PC-9 (cell line): ENCODE results near the gene PLXNC1. TPM values are rescaled to one million over a fixed set of nuclear protein-coding genes. Genes with fewer than 3 reads are reported as not detected.

Experiments used
- BruUV-seq: library from RNA; stranded (reverse); fragments of 400-500 nt; replicated peaks from 2 replicates; lab custom pipeline; 2021; lab: Mats Ljungman, UMichigan
- CTCF ChIA-PET: fragments of 300-600 bp; sonication (Branson Sonifier 250); formaldehyde crosslinking; loops from one replicate; lab custom pipeline; 2022; ENCODE audit warnings: antibody characterized with exemption; lab: Charles Lee
- POLR2A ChIA-PET: fragments of 300-600 bp; sonication (Branson Sonifier 250); formaldehyde crosslinking; loops from one replicate; lab custom pipeline; 2022; ENCODE audit warnings: antibody characterized with exemption; ENCODE audit not compliant: unreplicated experiment; lab: Charles Lee
- DNase-seq, 2 experiments: peaks; one replicate each; pipeline versions ENCODE4 v3.0.0 to v3.0.0-alpha.2; 2015 to 2022; ENCODE audit warnings: mixed read lengths in 1 of 2
- H2AFZ ChIP-seq: fragments of 200-600 bp; sonication (generic); 2 replicates; pipeline ENCODE4 v1.8.1; 2017; ENCODE audit warnings: antibody characterized with exemption
- H3F3A ChIP-seq: fragments of 200-600 bp; sonication (generic); 2 replicates; pipeline ENCODE4 v1.8.1; 2017; ENCODE audit warnings: antibody characterized with exemption, mild to moderate bottlenecking, low read depth; ENCODE audit not compliant: insufficient read depth
- H3K27ac ChIP-seq: fragments of 200-600 bp; sonication (generic); 2 replicates; pipeline ENCODE4 v1.6.1; 2016; ENCODE audit warnings: mixed run types
- H3K27me3 ChIP-seq: fragments of 200-600 bp; sonication (generic); 2 replicates; pipeline ENCODE4 v1.6.1; 2016; ENCODE audit warnings: low read depth, mixed run types; ENCODE audit not compliant: insufficient read depth
- H3K36me3 ChIP-seq: fragments of 200-600 bp; sonication (generic); 2 replicates; pipeline ENCODE4 v1.6.1; 2016; ENCODE audit warnings: low read depth, mixed run types
- H3K4me1 ChIP-seq: fragments of 200-600 bp; sonication (generic); replicated peaks from 2 replicates; pipeline ENCODE4 v1.6.1; 2016; ENCODE audit warnings: mixed run types; ENCODE audit not compliant: insufficient read depth
- H3K4me2 ChIP-seq: fragments of 200-600 bp; sonication (generic); 2 replicates; pipeline ENCODE4 v1.6.1; 2017; ENCODE audit warnings: mixed run types
- H3K4me3 ChIP-seq: fragments of 200-600 bp; sonication (generic); 2 replicates; pipeline ENCODE4 v1.6.1; 2016; ENCODE audit warnings: mixed run types
- H3K79me2 ChIP-seq: fragments of 200-600 bp; sonication (generic); 2 replicates; pipeline ENCODE4 v1.6.1; 2017; ENCODE audit warnings: low read depth, mixed run types
- H3K9me2 ChIP-seq: fragments of 200-600 bp; sonication (generic); 2 replicates; pipeline ENCODE4 v1.8.1; 2017; ENCODE audit warnings: mild to moderate bottlenecking; ENCODE audit not compliant: insufficient read depth
- H3K9me3 ChIP-seq: fragments of 200-600 bp; sonication (generic); 2 replicates; pipeline ENCODE4 v1.8.1; 2016; ENCODE audit warnings: low read depth; ENCODE audit not compliant: insufficient read depth
- H4K20me1 ChIP-seq: fragments of 200-600 bp; sonication (generic); 2 replicates; pipeline ENCODE4 v1.8.1; 2017; ENCODE audit not compliant: insufficient read depth
- EZH2 ChIP-seq: fragments of 200-600 bp; sonication (generic); IDR thresholded peaks from 2 replicates; pipeline ENCODE4 v1.8.0; 2017; ENCODE audit warnings: antibody characterized with exemption, low read depth
- intact Hi-C: fragments of 100-400 bp; cut with micrococcal nuclease; formaldehyde crosslinking; loops from one replicate; pipeline ENCODE4 v1.10.0; 2022; ENCODE audit not compliant: unreplicated experiment
- total RNA-seq: library from RNA; stranded (reverse); gene quantifications from 2 replicates; pipeline ENCODE4 v1.2.3, GENCODE V29; 2021
- TF ChIP-seq, protein P1 (sequence below): fragments of 200-600 bp; sonication (generic); conservative IDR thresholded peaks from 2 replicates; pipeline ENCODE4 v1.6.1; 2017; ENCODE audit warnings: mixed run types, antibody characterized with exemption, mild to moderate bottlenecking, moderate library complexity

Gene PLXNC1
- total RNA-seq, 1 experiment from 2014 or later, result 2.3 TPM

DNA sequence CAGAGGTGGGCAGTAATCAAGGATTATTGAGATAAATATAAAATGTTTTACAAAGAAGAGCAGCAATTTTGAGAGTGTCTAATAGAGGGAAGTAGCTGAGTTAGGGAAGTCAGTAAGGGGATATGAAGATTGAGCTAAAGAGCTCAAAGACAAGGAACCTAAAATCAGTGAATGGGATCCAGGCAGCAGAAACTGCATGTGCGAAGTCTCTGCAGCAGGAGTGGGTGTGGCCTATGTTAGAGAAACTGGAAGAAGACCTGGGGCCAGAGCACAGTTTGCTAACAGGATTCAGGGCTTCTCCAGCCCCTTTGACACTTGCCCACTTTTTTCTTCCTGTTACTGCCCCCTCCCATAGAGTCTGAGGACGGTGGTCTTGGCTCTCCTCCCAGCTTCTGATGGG, 36.3 kb upstream of the PLXNC1 start:
- Histone ChIP-seq H3K4me2 (no peak overlapping the region), H3K79me2 (no peaks in the 10 kb centered on the region), H3K36me3 (no peaks in the 10 kb centered on the region), H3K9me2 (no peaks in the 10 kb centered on the region), H3K4me1 (no peaks in the 10 kb centered on the region), H3K27ac (no peak overlapping the region), H3K9me3 (no peaks in the 10 kb centered on the region), H2AFZ (no peak overlapping the region), H3K27me3 (no peaks in the 10 kb centered on the region; the same call in 1 of the 2 replicates), H3F3A (no peaks in the 10 kb centered on the region), H3K4me3 (no peak overlapping the region), H4K20me1 (no peaks in the 10 kb centered on the region)
- no TSS peak for BruUV-seq
- DNase-seq, result no peak
- ChIA-PET POLR2A (no interaction called here), CTCF (no interaction called here)
- intact Hi-C loops, result no loop called here
- no peak for TF ChIP-seq EZH2
- TF ChIP-seq, protein P1, sequence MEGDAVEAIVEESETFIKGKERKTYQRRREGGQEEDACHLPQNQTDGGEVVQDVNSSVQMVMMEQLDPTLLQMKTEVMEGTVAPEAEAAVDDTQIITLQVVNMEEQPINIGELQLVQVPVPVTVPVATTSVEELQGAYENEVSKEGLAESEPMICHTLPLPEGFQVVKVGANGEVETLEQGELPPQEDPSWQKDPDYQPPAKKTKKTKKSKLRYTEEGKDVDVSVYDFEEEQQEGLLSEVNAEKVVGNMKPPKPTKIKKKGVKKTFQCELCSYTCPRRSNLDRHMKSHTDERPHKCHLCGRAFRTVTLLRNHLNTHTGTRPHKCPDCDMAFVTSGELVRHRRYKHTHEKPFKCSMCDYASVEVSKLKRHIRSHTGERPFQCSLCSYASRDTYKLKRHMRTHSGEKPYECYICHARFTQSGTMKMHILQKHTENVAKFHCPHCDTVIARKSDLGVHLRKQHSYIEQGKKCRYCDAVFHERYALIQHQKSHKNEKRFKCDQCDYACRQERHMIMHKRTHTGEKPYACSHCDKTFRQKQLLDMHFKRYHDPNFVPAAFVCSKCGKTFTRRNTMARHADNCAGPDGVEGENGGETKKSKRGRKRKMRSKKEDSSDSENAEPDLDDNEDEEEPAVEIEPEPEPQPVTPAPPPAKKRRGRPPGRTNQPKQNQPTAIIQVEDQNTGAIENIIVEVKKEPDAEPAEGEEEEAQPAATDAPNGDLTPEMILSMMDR, result no peak

DNA sequence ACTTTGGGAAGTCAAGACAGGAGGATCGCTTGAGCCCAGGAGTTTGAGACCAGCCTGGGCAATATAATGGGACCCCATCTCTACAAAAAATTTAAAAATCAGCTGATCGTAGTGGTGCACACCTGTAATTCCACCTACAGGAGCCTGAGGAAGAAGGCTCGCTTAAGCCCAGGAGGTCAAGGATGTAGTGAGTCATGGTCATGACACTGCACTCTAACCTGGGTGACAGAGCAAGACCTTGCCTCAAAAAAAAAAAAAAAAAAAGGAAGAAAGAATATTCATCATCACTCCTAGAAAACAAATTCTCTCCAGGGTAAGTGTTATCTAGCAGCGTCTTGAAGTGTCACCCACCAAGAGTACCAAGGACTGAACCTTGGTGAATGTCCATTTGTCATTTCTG, 34.2 kb upstream of the PLXNC1 start:
- Histone ChIP-seq H3K4me3 (no peak overlapping the region), H2AFZ (no peak overlapping the region), H3K27ac (no peak overlapping the region), H3F3A (no peaks in the 10 kb centered on the region), H3K36me3 (no peaks in the 10 kb centered on the region), H3K79me2 (no peaks in the 10 kb centered on the region), H3K9me2 (no peaks in the 10 kb centered on the region), H3K9me3 (no peaks in the 10 kb centered on the region), H3K27me3 (no peaks in the 10 kb centered on the region), H4K20me1 (no peaks in the 10 kb centered on the region), H3K4me1 (no peaks in the 10 kb centered on the region), H3K4me2 (no peak overlapping the region)
- POLR2A ChIA-PET, result no interaction called here
- TF ChIP-seq, protein P1, result no peak
- TF ChIP-seq EZH2, result no peak
- CTCF ChIA-PET, result no interaction called here
- DNase-seq, result no peak
- no TSS peak for BruUV-seq
- intact Hi-C loops, result no loop called here

DNA sequence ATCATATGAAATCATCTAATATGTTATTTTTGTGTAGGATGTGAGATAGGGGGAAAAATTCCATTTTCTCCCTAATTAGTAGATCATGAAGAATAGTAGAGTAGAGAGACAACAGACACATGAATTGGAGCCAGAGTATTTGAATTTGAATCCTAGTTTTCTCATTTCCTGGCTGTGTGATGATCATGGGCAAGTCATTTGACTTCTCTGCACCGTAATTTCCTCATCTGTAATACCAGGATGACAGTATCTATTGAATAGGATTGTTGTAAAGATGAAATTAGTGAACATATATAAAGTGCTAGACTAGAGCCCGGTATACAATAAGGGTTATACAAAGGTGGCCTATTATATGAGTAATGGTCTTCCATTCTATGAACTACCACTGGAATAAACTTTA, 32.2 kb upstream of the PLXNC1 start:
- Histone ChIP-seq H4K20me1 (no peaks in the 10 kb centered on the region), H3F3A (no peaks in the 10 kb centered on the region), H3K4me1 (no peaks in the 10 kb centered on the region), H3K27ac (no peak overlapping the region), H3K4me2 (no peak overlapping the region), H3K36me3 (no peaks in the 10 kb centered on the region), H3K9me3 (no peaks in the 10 kb centered on the region), H3K27me3 (no peaks in the 10 kb centered on the region), H2AFZ (no peak overlapping the region), H3K79me2 (no peaks in the 10 kb centered on the region), H3K4me3 (no peak overlapping the region), H3K9me2 (no peaks in the 10 kb centered on the region)
- POLR2A ChIA-PET, result no interaction called here
- BruUV-seq, result no TSS peak
- DNase-seq, result no peak
- CTCF ChIA-PET, result no interaction called here
- TF ChIP-seq, protein P1, result no peak
- no peak for TF ChIP-seq EZH2
- intact Hi-C loops, result no loop called here
